Hippocampal formation (tissue), 2 donors: ENCODE measurements around the gene C16orf87.

Experiments
- DNase-seq, 2 donors: peaks; one replicate each; lab custom pipeline; 2025; lab: John Stamatoyannopoulos, UW

Gene C16orf87

DNA sequence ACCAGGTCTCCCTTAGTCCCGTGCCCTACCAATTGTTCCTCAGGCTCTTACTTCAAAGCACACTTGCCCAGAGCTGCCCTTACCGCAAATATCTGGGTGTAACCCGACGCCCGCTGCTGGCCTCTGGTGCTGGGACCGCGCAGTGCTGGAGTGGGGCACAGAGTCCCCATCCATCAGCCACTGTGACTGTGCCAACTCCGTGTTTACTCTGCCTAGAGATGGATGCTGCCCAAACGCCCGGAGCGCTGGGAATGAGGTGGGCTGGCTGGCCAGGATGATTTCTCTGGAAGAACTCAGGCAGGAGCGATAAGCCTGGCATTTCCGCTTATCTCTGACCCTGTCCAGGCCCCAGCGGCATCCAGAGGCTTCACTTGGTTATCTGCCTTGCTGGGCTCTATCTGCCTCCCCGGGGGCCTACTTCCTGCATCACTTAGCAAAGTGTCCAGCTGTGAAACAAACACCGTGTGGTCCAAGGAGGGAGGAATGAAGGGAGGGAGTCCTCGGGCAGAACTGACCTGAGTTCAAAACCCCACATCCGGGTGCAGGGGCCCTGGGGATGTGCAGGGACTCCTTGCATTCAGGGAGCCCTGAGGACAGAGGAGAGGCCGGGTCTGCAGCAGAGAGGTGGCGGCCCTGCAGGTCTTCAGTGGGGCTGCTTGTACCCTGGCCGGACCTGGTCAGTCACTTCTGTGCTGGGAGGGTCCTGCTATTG lies 73.5 kb downstream of the C16orf87 start:
- no peak for DNase-seq

DNA sequence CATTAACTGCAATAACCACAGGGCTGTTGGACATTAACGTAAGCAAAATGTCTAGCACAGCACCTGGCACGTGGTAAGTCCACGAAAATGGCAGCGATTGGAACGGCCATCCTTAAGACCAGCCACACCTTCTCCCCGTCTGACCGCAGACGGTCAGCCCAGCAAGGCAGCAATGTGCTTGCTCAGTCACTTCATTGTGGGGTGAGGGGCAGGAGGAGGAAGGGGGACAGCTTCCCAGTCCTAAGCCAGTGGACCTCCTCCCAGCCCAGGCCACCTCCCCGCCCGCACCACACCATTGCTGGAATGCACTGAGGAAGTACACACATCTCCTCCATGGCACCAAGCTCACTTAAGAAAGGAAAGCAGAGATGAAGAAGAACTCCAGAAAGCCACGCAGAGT lies 74.2 kb downstream of the C16orf87 start:
- no peak for DNase-seq

DNA sequence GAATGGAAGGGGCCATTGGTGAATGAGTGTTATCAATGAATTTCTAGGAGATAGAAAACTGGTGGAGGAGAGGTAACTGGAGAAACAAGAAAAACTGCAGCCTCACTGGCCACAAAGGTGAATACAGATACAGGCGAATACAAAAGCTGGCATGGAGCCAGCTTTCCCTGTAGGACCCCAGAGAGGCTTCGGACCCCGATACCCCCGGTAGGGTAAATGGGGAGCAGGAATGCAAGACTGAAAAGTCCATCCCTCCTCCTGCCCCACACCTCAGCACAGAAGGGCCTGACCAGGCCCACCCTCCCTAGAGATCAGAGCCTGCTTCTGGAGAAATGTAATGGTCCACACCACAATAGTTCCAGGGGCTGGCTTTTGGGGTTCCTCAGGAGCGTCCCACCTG lies 78.0 kb downstream of the C16orf87 start:
- no peak for DNase-seq

DNA sequence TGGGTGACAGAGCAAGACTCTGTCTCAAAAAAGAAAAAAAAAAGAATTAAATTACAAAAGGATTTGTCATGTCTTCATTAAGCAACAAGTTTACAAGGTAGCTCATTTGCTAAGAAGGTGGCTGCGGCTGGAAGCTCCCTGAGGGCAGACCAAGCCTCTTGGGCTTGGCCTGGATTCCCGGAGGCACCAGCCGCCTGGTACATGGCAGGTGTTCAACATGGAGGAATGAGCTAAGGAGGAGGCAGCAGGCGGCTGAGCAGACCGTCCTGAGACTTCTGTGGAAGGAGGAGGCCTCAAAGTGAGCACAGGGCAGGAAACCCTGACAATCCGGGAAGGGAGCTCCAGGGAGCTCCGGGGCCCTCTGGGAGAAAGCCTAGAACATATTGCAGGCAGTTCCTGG lies 79.6 kb downstream of the C16orf87 start:
- DNase-seq = no peak

DNA sequence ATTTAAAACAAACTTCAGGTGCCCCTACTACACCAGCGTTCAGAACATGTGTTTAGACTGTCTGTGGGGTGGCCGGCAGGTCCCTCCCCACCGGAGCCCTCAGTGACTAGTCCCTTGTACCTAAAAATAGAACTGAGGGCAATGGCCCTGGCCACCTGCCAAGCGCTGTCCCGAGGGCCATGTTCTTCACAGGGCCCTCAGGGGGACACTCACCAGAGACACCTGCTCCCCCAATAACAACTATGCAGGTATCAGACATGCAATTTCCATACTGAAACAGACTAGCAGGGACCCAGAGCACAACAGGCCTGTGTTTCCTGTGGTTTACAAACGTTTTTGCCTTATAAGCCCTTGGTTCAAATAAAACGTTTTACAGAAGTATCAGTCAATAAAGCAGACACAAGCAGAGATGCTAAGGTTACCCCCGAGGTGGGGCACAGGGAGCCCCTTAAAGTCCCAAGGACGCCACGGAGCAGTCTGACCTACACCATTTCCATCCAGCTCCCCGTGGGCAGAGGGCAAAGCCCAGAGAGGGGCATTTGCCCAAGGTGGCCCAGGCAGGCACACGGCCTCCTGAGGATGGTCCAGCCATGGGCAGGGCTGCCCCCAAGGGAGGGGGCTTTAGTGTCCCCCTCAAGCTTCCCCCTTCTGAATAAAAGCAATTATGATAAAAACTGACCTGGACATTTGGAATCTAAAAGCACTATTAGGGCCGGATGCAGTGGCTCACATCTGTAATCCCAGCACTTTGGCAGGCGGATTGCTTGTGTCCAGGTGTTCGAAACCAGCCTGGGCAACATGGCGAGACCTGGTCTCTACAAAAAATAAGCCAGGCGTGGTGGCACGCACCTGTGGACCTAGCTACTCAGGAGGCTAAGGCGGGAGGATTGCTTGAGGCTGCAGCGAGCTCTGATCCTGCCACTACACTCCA lies 81.9 kb downstream of the C16orf87 start:
- DNase-seq = no peak

DNA sequence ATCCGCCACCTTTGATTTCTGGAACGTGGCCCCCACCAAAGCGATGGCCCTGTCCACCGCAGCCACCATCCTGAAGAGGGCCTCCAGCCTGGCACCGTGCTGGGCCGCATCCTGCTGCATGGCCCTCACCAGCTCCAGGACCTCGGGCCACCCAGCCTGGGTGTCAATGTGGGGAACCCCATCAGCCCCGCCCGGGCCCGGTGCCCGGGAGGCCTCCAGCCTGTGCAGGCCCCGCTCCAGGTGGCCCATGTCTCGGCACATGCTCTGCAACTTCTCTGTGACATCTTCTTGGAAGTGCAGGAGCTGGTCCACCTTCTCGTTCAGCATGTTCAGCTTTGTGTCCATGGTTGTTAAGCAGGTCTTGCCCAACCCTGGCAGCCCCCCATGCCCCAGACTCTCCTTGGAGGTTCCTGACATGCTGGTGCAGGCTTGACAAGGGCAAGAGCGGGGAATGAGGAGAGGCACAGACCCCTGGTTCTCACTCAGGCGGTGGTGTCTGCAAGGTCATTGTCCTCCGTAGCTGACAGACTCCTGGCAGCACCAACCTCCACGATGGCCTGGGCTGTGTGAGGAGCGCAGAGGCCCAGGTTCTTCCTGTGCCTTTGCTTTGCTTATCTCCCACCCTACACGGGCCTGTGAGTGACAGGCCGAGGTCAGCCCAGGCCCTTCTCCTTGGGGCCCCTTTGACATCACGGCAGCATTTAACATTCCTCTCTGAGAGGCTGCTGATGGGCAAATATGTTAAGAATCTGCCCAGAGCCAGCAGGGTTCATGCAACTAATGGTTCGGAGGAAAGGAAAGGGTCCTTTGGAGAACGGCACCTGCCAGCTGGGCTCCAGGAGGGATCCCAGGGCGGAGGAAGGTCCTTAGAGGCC lies 83.0 kb downstream of the C16orf87 start, which contains the start of gene MYLK3:
MYLK3 (minus strand) TSS at position 568 of the 875 bp plus-strand sequence; CDS start at position 417, 151 bp downstream.
- no peak for DNase-seq

DNA sequence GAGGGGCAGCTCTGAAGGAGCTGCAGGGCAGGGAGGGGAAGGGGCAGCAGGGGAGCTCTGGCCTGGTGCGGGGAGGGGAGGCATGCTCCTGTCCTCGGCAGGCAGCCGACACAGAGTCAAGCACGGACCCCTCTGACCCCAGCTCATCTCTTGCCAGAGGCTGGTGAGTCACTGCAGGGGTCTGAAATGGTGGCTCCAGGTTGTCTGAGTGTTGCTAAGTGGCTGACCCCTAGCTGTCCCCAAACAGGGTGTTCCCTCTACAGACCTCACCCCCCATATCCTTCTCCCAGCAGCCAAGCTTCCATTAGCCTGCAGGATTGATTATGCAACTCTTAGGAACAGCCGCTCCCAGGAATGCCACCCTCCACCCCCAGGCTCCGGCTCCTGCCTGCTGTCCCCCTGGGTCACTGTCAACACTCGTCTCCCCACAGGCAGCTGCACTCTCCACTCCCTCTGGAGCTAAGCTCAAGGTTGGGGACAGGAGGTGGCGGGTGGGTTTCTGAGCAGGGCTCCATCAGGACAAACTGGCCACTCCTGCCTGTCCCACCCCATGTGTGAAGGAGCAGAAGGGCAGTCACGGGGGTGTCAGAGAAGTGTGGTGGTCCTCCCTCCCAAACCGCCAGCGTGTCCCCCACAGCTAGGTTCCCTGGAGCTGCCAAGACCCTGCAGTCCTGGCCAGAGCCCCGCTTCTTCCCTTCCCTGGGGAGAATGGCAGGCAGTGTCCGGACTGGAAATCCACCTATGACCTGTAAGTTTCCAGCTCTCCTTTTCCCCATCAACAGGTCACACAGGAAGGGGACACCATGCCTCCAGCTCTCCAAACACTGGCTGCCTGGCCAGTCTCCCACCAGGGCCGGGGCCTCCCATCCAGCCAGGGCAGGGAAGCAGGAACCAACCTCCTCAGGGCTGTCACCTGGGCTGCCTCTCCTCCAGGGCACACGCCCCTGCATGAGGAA lies 83.9 kb downstream of the C16orf87 start:
- DNase-seq = no peak
